HG03520 (cell line): ENCODE data around the gene GRIK4.
"Not testable (repeated sequence)": the region's sequence is repeated elsewhere in the genome, so short reads cannot be mapped to it uniquely, and the experiment has no call there.

Source experiments
- ATAC-seq: cut with Tn5 transposase; IDR thresholded peaks from one replicate; pipeline ENCODE4 v1.9.1; 2021; ENCODE audit warnings: mild to moderate bottlenecking, moderate library complexity; ENCODE audit not compliant: unreplicated experiment

The GRIK4 gene

GRCh38 chr11:120722524-120722923 is 211.0 kb downstream of the GRIK4 start:
- no peak for ATAC-seq

- ATAC-seq: no peak
These were observed 212.2 kb downstream of the GRIK4 start for GRCh38 chr11:120723751-120724150.

- ATAC-seq: no peak
These were observed 216.2 kb downstream of the GRIK4 start for GRCh38 chr11:120727752-120728151.

- no peak for ATAC-seq
These were observed 223.5 kb downstream of the GRIK4 start for GRCh38 chr11:120735035-120735434.

DNA sequence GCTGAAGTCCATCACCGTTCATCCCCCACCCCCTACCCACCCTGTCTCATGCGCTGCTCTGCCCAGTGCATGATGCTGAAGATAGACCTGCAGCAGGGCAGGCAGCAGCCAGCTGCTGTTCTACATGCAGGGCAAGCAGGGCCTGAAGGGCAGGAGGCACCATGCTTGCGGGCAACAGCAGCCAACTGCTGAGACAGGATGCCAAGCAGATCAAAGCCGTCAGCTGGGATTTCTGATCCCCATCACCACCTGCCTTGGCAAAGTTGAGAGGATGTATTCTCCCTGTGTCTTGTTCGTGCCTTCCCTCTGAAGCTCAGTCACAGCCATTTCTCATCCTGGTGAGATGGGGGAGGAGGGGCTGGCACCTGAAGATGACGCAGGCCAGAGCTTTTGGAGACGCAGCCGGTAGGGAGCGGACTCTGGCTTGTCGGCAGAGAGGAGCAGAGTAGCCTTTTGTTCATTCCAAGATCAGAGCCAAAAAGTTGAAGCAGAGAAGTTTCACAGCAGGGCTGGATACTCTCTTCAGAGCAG is 227.0 kb downstream of the GRIK4 start:
- ATAC-seq: no peak

DNA sequence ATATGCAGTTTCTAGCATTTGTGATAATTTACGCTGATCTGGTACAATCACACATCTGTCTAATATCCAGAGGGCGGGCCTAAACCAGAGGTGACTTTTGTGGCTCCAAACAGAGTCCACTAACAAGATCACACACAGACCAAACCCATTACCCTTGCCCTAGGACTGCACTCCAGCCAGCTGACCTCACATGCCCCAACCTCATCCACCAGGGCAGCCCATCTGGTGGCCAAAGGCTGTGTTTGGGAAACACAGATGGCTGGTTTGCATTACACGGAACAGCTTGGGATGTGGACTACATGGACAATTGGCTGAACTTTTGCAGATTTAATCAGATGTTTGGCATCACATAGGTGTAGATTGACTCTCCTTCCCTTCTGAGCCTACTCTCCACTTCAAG is 228.2 kb downstream of the GRIK4 start:
- ATAC-seq: no peak

GRCh38 chr11:120740380-120740779 is 228.8 kb downstream of the GRIK4 start:
- ATAC-seq: no peak

DNA sequence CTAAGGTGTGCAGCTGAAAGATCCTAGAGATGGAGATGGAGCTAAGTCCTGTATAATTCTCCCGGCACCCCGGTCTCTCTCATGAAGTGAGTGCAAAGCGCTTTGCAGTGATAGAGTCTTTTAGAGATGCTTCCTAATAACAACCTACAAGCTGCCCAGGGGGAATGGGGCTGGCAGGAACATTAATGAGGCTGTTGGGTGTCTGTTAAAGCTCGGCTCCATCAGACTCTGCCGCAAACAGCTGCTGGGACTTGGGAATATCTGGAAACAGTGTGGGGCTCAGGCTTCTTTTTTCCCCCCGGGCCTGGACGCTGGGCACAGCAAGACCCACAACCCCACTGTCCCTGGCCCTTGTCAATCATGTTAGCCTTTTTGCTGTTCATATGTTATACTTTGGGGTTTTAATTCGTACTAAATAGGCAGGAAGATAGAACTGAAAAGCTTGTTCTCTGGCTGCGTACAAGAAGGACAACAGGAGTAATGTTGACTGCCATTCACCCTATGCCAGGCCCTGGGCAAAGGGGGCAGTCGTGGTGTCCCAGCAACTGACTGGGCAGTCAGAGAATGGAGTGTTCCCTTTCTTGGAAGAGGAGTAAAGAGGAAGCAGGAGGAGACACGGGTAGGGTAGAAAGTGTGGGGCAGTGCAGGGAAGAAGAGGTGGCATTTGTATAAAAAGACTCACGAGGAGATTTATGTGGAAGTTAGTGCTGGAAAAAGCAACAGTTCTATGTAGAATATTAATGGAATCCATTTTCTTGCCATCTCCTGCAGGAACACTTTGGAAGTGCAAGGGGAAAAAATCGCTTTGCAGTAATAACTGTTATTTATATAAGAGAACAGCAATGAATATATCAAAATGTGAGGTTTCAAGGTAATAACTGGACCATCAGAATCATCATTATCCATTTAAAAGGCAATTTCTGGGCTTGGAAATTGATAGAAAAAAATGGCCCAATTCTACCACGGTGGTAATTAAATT is 232.8 kb downstream of the GRIK4 start:
- no peak for ATAC-seq

- ATAC-seq: no peak
These were observed 234.8 kb downstream of the GRIK4 start for GRCh38 chr11:120746376-120746775.

- no peak for ATAC-seq
These were observed 235.5 kb downstream of the GRIK4 start for GRCh38 chr11:120746836-120747609.

GRCh38 chr11:120747850-120748814 is 236.6 kb downstream of the GRIK4 start:
- no peak for ATAC-seq

- ATAC-seq: no peak
These were observed 237.8 kb downstream of the GRIK4 start for GRCh38 chr11:120749395-120749794.

DNA sequence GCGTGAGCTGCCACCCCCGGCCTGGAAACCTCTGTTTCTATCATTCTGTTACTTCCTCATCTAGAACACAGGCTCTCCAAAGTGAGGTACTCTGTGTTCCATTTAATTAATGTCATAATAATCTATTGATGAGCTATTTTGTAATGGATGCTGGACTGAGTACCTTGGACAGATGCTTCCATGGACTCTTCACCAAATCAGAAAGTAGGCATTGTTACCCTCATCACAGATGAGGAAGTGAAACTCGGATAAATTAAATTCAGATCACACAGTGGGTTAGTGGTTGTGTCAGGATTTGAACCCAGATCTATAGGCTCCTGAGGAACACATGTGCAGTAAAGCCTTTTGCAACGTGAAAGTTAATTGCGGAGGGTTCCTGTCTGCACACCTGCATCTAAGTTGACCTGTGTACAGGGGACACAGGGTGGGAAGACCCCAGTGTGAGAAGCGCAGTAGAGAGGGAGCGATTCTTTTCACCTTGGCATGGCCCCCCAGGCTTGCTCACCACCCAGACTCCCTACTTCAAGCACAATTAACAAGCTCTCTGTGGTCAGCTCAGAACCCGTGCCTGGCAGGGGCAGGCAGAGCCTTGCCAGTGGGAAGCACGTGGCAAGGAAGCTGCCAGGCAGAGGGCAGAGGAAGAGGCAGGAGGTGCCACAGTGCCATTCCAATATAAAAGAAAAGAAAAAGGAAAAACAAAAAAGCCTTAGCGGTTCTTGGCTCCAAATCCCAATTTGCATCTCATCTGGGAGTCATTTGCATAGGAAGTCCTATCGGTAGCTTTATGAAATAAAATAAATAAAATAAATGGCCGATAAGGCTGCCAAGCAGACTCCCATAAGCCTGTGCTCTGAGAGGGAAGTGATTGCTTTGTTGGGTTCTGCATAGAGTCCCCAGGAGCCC is 239.3 kb downstream of the GRIK4 start:
- no peak for ATAC-seq

GRCh38 chr11:120751550-120751949 is 240.0 kb downstream of the GRIK4 start:
- no peak for ATAC-seq

GRCh38 chr11:120752668-120753067 is 241.1 kb downstream of the GRIK4 start:
- no peak for ATAC-seq

GRCh38 chr11:120756931-120757330 is 245.4 kb downstream of the GRIK4 start:
- no peak for ATAC-seq

DNA sequence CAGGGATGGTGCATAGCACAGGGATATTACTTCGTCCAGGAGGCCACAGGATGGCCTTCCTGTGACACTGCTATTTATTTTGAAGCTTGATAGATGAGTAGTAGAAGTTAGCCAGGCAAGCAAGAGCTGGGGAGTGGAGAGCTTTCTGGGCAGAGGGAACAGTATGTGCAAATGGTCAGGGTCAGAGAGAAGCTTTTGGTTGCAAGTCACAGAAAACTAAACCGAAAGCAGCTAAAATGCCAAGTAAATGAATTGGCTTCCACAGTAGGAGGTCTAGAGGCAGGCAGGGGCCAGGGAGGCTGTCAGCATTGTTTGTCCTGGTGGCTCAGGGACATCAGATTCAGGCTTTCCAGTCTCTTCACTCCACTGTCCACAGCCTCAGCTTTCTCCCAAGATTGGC is 247.5 kb downstream of the GRIK4 start:
- ATAC-seq: no peak

DNA sequence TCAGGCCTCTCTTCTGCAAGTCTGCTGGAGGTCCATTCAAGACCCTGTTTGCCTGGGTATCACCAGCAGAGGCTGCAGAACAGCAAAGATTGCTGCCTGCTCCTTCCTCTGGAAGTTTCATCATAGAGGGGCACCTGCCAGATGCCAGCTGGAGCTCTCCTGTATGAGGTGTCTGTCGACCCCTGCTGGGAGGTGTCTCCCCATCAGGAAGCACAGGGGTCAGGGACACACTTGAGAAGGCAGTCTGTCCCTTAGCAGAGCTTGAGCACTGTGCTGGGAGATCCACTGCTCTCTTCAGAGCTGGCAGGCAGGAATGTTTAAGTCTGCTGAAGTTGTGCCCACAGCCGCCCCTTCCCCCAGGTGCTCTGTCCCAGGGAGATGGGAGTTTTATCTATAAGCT is 254.2 kb downstream of the GRIK4 start:
- ATAC-seq: not testable (repeated sequence)

- no peak for ATAC-seq
These were observed 254.8 kb downstream of the GRIK4 start for GRCh38 chr11:120766318-120766717.
